PFSK-1 (cell line): ENCODE data around the gene TTC9.

Experiments
- POLR2AphosphoS5 ChIP-seq: IDR thresholded peaks from 2 replicates; pipeline ENCODE4 v1.6.1; 2012; ENCODE audit warnings: low read depth, mild to moderate bottlenecking, control low read depth, low read length, moderate library complexity
- SIN3A ChIP-seq: IDR thresholded peaks from 2 replicates; pipeline ENCODE4 v1.6.1; 2012; ENCODE audit warnings: mild to moderate bottlenecking, low read length, moderate library complexity, borderline replicate concordance; ENCODE audit not compliant: insufficient read depth

GRCh38 chr14:70714055-70714550, 72.4 kb downstream of the TTC9 start:
- TF ChIP-seq SIN3A, result no peak
- TF ChIP-seq POLR2AphosphoS5, result no peak
